ENCODE measurements around the gene NID1. TPM values are rescaled to one million over a fixed set of nuclear protein-coding genes. Genes with fewer than 3 reads are reported as not detected.

NID1 gene
- total and polyA plus RNA-seq, 2 of the 4 experiments (the other 2 are of a cell fraction): 21.9 to 83.3 TPM

DNA sequence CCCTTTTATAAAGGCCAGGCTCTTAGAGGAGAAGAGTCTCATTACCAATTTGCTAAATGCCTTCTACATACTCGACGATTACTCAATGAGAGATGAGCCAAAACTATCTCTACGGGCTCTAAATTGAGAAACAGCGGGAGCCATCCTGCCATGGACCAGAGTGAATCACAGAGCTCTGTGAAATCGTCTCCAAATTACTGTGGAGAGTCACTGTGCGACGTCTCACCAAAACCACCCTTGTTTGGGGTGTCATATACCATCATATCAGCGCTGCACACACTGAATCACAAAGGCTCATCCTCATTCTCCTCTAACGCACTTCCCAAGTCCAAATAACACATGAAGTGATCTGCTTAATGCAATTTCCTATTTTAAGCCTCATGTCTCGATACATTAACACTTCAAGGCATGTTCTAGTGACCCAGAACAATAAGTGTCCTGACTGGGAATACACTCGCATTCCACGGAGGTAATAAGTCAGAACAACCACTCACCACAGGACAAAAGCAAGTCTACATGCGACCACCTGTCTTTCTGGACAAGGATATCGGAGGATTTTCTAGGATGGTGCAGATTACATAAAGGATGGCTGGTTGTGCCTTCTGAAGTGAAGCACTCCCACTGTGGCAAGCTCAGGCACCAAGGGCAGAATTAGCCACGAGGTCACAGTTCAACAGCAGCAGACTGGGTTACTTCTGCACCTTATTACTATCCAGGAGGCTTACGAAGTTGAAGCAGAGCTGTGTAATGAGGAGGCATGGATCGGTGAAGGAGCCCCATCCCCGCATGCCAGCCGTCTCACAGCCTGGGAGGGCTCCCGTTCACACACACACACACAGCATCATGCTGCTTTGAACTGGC is 44.3 kb downstream of the NID1 start (continued):
- no peak for TF ChIP-seq RAD21 (IDR thresholded peaks at IDR 0.05; ENCODE audit: low read length)
- no peak for TF ChIP-seq CHD1 (IDR thresholded peaks at IDR 0.05; ENCODE audit: low read depth, low read length)
- TF ChIP-seq FOS (IDR thresholded peaks at IDR 0.05; ENCODE audit: low read depth, low read length): no peak
- no peak for TF ChIP-seq BHLHE40 (IDR thresholded peaks at IDR 0.05; ENCODE audit: low read depth, low read length)
- TF ChIP-seq, protein P1, sequence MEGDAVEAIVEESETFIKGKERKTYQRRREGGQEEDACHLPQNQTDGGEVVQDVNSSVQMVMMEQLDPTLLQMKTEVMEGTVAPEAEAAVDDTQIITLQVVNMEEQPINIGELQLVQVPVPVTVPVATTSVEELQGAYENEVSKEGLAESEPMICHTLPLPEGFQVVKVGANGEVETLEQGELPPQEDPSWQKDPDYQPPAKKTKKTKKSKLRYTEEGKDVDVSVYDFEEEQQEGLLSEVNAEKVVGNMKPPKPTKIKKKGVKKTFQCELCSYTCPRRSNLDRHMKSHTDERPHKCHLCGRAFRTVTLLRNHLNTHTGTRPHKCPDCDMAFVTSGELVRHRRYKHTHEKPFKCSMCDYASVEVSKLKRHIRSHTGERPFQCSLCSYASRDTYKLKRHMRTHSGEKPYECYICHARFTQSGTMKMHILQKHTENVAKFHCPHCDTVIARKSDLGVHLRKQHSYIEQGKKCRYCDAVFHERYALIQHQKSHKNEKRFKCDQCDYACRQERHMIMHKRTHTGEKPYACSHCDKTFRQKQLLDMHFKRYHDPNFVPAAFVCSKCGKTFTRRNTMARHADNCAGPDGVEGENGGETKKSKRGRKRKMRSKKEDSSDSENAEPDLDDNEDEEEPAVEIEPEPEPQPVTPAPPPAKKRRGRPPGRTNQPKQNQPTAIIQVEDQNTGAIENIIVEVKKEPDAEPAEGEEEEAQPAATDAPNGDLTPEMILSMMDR (conservative IDR thresholded peaks at IDR 0.05; ENCODE audit: low read depth, low read length): no peak
